Astrocyte of the spinal cord (primary cell): ENCODE data around the gene SNX10.

Experiments used
- DNase-seq: peaks from one replicate; pipeline ENCODE4 v3.0.0; 2011; ENCODE audit warnings: low read depth, low spot score
- H3K4me3 ChIP-seq: 2 replicates; pipeline ENCODE4 v1.5.1; 2011; ENCODE audit warnings: low read depth, mild to moderate bottlenecking, low read length, moderate library complexity
- CTCF ChIP-seq: IDR thresholded peaks from 2 replicates; pipeline ENCODE4 v1.5.1; 2012; ENCODE audit warnings: low read depth, mild to moderate bottlenecking, low read length, inconsistent platforms
- in situ Hi-C: cut with HindIII; loops from 2 replicates; pipeline ENCODE4 v1.10.0; 2017; ENCODE audit warnings: low sequenced_read_pairs

The SNX10 gene

GRCh38 chr7:26275213-26275612 is 16.4 kb upstream of the SNX10 start:
- in situ Hi-C loops: no loop called here
- no peak for DNase-seq
- no peak for TF ChIP-seq CTCF
- no peak overlapping the region for H3K4me3 ChIP-seq

DNA sequence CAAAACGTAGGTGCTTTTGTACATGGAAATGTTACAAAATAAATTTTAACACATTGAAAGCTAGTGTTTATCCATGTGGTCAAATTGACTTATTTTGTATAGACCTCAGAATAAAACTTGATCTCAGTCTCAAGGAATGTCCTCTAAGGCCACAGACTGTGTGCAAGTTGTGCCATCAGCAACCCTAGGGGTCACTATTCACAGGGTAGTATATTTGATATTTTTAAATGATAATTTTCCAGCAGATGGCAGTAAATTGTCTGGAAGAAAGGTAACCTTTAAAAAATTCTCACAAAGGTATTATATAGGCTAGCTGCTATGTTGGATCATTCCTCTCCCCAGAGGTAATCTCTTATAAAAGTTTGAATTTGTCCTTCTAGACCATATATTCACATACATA is 12.9 kb upstream of the SNX10 start:
- no peak overlapping the region for H3K4me3 ChIP-seq
- no peak for DNase-seq
- peak; percentile 13 for TF ChIP-seq CTCF
- in situ Hi-C loops: no loop called here

DNA sequence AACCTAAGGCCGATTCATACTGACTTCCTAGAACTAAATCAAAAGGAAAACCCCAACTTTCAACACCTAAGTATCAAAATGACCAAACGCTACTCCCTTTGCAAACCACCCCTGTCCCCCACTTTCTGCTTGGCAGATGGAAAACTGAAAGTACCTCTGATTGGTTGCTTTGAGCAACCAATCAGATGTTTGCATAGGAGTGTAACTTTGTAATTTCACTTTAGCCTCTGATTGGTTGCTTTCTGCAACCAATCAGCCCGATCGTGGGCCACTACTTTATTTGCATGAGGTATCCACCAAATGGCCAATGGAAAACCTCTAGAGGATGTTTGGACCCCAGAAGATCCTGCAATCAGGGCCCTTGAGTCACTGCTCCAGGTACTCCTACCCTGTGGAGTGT is 12.3 kb upstream of the SNX10 start:
- in situ Hi-C loops: no loop called here
- DNase-seq: no peak
- TF ChIP-seq CTCF: no peak
- H3K4me3 ChIP-seq: no peak overlapping the region

GRCh38 chr7:26280097-26280496 is 11.6 kb upstream of the SNX10 start:
- H3K4me3 ChIP-seq: no peak overlapping the region
- in situ Hi-C loops: no loop called here
- no peak for TF ChIP-seq CTCF
- DNase-seq: no peak

- H3K4me3 ChIP-seq: no peak overlapping the region
- no peak for DNase-seq
- in situ Hi-C loops: no loop called here
- no peak for TF ChIP-seq CTCF
These were observed 10.9 kb upstream of the SNX10 start for GRCh38 chr7:26280723-26281122.

DNA sequence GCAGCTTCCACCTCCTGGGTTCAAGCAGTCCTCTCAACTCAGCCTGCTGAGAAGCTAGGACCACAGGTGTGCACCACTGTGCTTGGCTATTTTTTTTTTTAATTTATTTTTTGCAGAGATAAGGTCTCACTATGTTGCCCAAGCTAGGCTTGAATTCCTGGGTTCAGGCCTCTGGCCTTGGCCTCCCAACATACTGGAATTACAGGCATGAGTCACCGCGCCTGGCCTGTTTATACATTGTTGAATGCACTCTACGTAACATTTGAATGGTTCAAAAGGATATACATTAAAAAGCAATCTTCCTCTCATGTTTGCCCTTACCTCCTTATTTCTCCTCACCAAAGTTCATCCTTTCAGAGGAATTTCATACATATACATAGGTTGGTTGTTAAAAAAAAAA is 7.2 kb upstream of the SNX10 start:
- H3K4me3 ChIP-seq: no peak overlapping the region
- no peak for DNase-seq
- in situ Hi-C loops: no loop called here
- TF ChIP-seq CTCF: no peak

- in situ Hi-C loops: no loop called here
- no peak overlapping the region for H3K4me3 ChIP-seq
- no peak for TF ChIP-seq CTCF
- DNase-seq: no peak
These were observed 6.5 kb upstream of the SNX10 start for GRCh38 chr7:26284995-26285632.
